CD14-positive monocyte (primary cell): Measurements from ENCODE around the gene KIAA1328. TPM values are rescaled to one million over a fixed set of nuclear protein-coding genes. Genes with fewer than 3 reads are reported as not detected.

Experiments
- DNase-seq, 3 donors: peaks; one replicate each; pipeline ENCODE4 v3.0.0-alpha.2; 2011 to 2022
- H2AFZ ChIP-seq: 2 replicates; pipeline ENCODE4 v1.6.0; 2012; ENCODE audit warnings: mild to moderate bottlenecking, low read depth, low read length, inconsistent platforms; ENCODE audit not compliant: insufficient read depth, poor library complexity, severe bottlenecking
- H3K27ac ChIP-seq, 2 donors: 1 replicate in 1 of 2; 2 replicates in 1 of 2; pipeline ENCODE4 v1.5.1; 2012 to 2013; ENCODE audit warnings: low read length in 2 of 2, control low read depth in 1 of 2, inconsistent platforms in 1 of 2, low read depth in 1 of 2, mild to moderate bottlenecking in 1 of 2
- H3K27me3 ChIP-seq, 2 donors: one replicate each; pipeline versions ENCODE4 v1.6.0 to v1.6.1; 2011 to 2013; ENCODE audit warnings: low read length in 2 of 2; ENCODE audit not compliant: control insufficient read depth in 2 of 2, insufficient read depth in 2 of 2
- H3K36me3 ChIP-seq, 2 donors: replicated peaks in 1 of 2; 1 replicate in 1 of 2; 2 replicates in 1 of 2; pipeline versions ENCODE4 v1.5.1 to v1.6.1; 2012 to 2013; ENCODE audit warnings: low read length in 2 of 2, control low read depth in 1 of 2, inconsistent platforms in 1 of 2, mild to moderate bottlenecking in 1 of 2; ENCODE audit not compliant: insufficient read depth in 2 of 2, control insufficient read depth in 1 of 2
- H3K4me1 ChIP-seq, 2 donors: 1 replicate in 1 of 2; 2 replicates in 1 of 2; pipeline versions ENCODE4 v1.5.1 to v1.6.1; 2012 to 2013; ENCODE audit warnings: low read length in 2 of 2, control low read depth in 1 of 2, inconsistent platforms in 1 of 2, mild to moderate bottlenecking in 1 of 2, moderate library complexity in 1 of 2; ENCODE audit not compliant: insufficient read depth in 2 of 2, control insufficient read depth in 1 of 2
- H3K4me2 ChIP-seq: replicated peaks from 2 replicates; pipeline ENCODE3; 2012; ENCODE audit warnings: low read length, moderate library complexity, mild to moderate bottlenecking; ENCODE audit not compliant: poor library complexity, severe bottlenecking; ENCODE audit errors: extremely low read depth
- H3K4me3 ChIP-seq, 3 experiments: fragments of 200-600 bp in 1 of 3; sonication (generic) in 1 of 3; replicated peaks in 1 of 3; 1 replicate in 2 of 3; 2 replicates in 1 of 3; pipeline ENCODE4 v1.5.1; 2011 to 2013; ENCODE audit warnings: low read length in 3 of 3, mild to moderate bottlenecking in 3 of 3, control low read depth in 2 of 3, low read depth in 2 of 3, inconsistent platforms in 1 of 3, moderate library complexity in 1 of 3
- H3K79me2 ChIP-seq: 2 replicates; pipeline ENCODE4 v1.6.0; 2012; ENCODE audit warnings: mild to moderate bottlenecking, control low read depth, inconsistent platforms, low read length, moderate library complexity; ENCODE audit not compliant: insufficient read depth
- H3K9ac ChIP-seq: 2 replicates; pipeline ENCODE4 v1.6.0; 2017; ENCODE audit warnings: low read length, mild to moderate bottlenecking; ENCODE audit not compliant: insufficient read depth, poor library complexity, severe bottlenecking
- H3K9me3 ChIP-seq, 2 donors: replicated peaks in 1 of 2; 1 replicate in 1 of 2; 2 replicates in 1 of 2; pipeline versions ENCODE4 v1.5.1 to v1.6.1; 2012 to 2013; ENCODE audit warnings: low read length in 2 of 2, control low read depth in 1 of 2; ENCODE audit not compliant: control insufficient read depth in 1 of 2, insufficient read depth in 1 of 2
- H4K20me1 ChIP-seq: 2 replicates; pipeline ENCODE4 v1.6.0; 2012; ENCODE audit warnings: mild to moderate bottlenecking, low read length, control low read depth, moderate library complexity; ENCODE audit not compliant: insufficient read depth
- H3K27ac Mint-ChIP-seq, 7 donors: one replicate each; pipeline ENCODE4 v1.8.0; 2020; ENCODE audit warnings: mild to moderate bottlenecking in 7 of 7, mixed read lengths in 7 of 7, moderate library complexity in 6 of 7, inconsistent platforms in 2 of 7
- H3K27me3 Mint-ChIP-seq, 3 donors: one replicate each; pipeline ENCODE4 v1.8.0; 2021 to 2022; ENCODE audit warnings: low read depth in 3 of 3, mild to moderate bottlenecking in 3 of 3, mixed read lengths in 3 of 3, moderate library complexity in 3 of 3, inconsistent platforms in 1 of 3
- H3K36me3 Mint-ChIP-seq, 2 donors: one replicate each; pipeline ENCODE4 v1.8.0; 2020; ENCODE audit warnings: mixed read lengths in 2 of 2, inconsistent platforms in 1 of 2, mild to moderate bottlenecking in 1 of 2
- H3K4me1 Mint-ChIP-seq: one replicate; pipeline ENCODE4 v1.8.0; 2020; ENCODE audit warnings: mild to moderate bottlenecking, mixed read lengths
- H3K4me3 Mint-ChIP-seq, 2 donors: one replicate each; pipeline ENCODE4 v1.8.0; 2020; ENCODE audit warnings: mild to moderate bottlenecking in 2 of 2, mixed read lengths in 2 of 2, moderate library complexity in 1 of 2
- H3K9me3 Mint-ChIP-seq, 7 donors: one replicate each; pipeline ENCODE4 v1.8.0; 2020 to 2022; ENCODE audit warnings: mixed read lengths in 7 of 7, mild to moderate bottlenecking in 6 of 7, moderate library complexity in 6 of 7, inconsistent platforms in 2 of 7
- CTCF ChIP-seq: fragments of 200-600 bp; IDR thresholded peaks from one replicate; pipeline ENCODE4 v1.8.0; 2022; ENCODE audit warnings: antibody characterized with exemption, mild to moderate bottlenecking
- WGBS: methylation state at CpG from one replicate; pipeline ENCODE4 v1.1.5; 2013; ENCODE audit warnings: missing lambda C conversion rate; ENCODE audit not compliant: insufficient coverage; 5-methylcytosine and 5-hydroxymethylcytosine counted together
- intact Hi-C, 2 donors: fragments of 100-400 bp; cut with micrococcal nuclease; formaldehyde crosslinking; loops; one replicate each; pipeline versions ENCODE4 v1.15.0 to v1.15.1; 2023
- polyA plus RNA-seq, 3 donors: library from polyadenylated mRNA; depleted of rRNA in 1 of 3; unstranded in 2 of 3; stranded (reverse) in 1 of 3; fragments of 300-500 nt in 2 of 3; fragments of >200 nt in 1 of 3; fragmentation: Illumina TruSeq in 2 of 3; gene quantifications; 1 replicate in 2 of 3; 2 replicates in 1 of 3; pipeline ENCODE4 v1.2.3, GENCODE V29; 2012 to 2021

The KIAA1328 gene
- polyA plus RNA-seq, 3 donors = 3.7 to 3.9 (median 3.8) TPM

- intact Hi-C loops = no loop called here
- H3K9ac ChIP-seq = no peak overlapping the region
These were observed 409.6 kb downstream of the KIAA1328 start for GRCh38 chr18:37238282-37239108.

GRCh38 chr18:37242091-37242490 is 413.2 kb downstream of the KIAA1328 start:
- H4K20me1 ChIP-seq = no peaks in the 10 kb centered on the region
- H2AFZ ChIP-seq = no peak overlapping the region
- Mint-ChIP-seq H3K36me3 (peaks cover 0 to 2% of the 10 kb centered on the region in 2 donors), H3K9me3 (peaks cover 0 to 8% (median 3%) of the 10 kb centered on the region in 7 donors), H3K27me3 (peaks cover 31 to 40% (median 34%) of the 10 kb centered on the region in 3 donors), H3K4me1 (peaks cover 2% of the 10 kb centered on the region), H3K4me3 (no peak overlapping the region), H3K27ac (peak overlapping the region in 1 of 7 donors; percentile 40)
- H3K79me2 ChIP-seq = no peaks in the 10 kb centered on the region
- no peaks in the 10 kb centered on the region for H3K36me3 ChIP-seq
- H3K27me3 ChIP-seq = peaks cover 15 to 40% of the 10 kb centered on the region in 2 donors
- no peaks in the 10 kb centered on the region for H3K4me1 ChIP-seq
- DNase-seq = no peak
- no peak overlapping the region for H3K9ac ChIP-seq
- H3K9me3 ChIP-seq = no peaks in the 10 kb centered on the region
- no peak overlapping the region for H3K4me3 ChIP-seq
- H3K27ac ChIP-seq = no peak overlapping the region
- TF ChIP-seq CTCF = no peak
- intact Hi-C loops = no loop called here
- H3K4me2 ChIP-seq = no peak overlapping the region
- WGBS = 93% methylated on average over 5 of the region's 6 CpGs

More at GRCh38 chr18:37238282-37239108, 409.6 kb downstream of the KIAA1328 start:
- Mint-ChIP-seq H3K9me3 (peaks cover 0 to 2% (median 0%) of the 10 kb centered on the region in 7 donors), H3K4me3 (no peak overlapping the region), H3K27me3 (peaks cover 18 to 20% (median 18%) of the 10 kb centered on the region in 3 donors), H3K4me1 (no peaks in the 10 kb centered on the region), H3K27ac (peak overlapping the region in 1 of 7 donors; percentile 4), H3K36me3 (no peaks in the 10 kb centered on the region)
- 89% methylated on average over 4 of the region's 6 CpGs for WGBS
- no peak for DNase-seq
- no peaks in the 10 kb centered on the region for H4K20me1 ChIP-seq
- H3K4me1 ChIP-seq = no peaks in the 10 kb centered on the region
- H3K4me2 ChIP-seq = no peak overlapping the region
- H3K9me3 ChIP-seq = no peaks in the 10 kb centered on the region
- peaks cover 6 to 16% of the 10 kb centered on the region in 2 donors for H3K27me3 ChIP-seq
- H2AFZ ChIP-seq = no peak overlapping the region
- H3K27ac ChIP-seq = no peak overlapping the region
- H3K79me2 ChIP-seq = no peaks in the 10 kb centered on the region
- TF ChIP-seq CTCF = no peak
- H3K36me3 ChIP-seq = no peaks in the 10 kb centered on the region
- H3K4me3 ChIP-seq = no peak overlapping the region
